Stimulated activated CD4-positive, alpha-beta T cell treated with anti-CD3 and anti-CD28 coated beads, Interleukin-1b, Interleukin-23, amount 100 ng/mL, for 1 hour (primary cell): ENCODE measurements around the gene ANK3.

Experiments used
- DNase-seq, 2 donors: peaks; one replicate each; pipeline ENCODE4 v3.0.0-alpha.2; 2020; ENCODE audit warnings: low read depth in 2 of 2

Gene ANK3

GRCh38 chr10:60343254-60343653 lies 46.4 kb downstream of the ANK3 start:
- no peak for DNase-seq

GRCh38 chr10:60341969-60342368 lies 47.7 kb downstream of the ANK3 start:
- no peak for DNase-seq

GRCh38 chr10:60340973-60341372 lies 48.7 kb downstream of the ANK3 start:
- no peak for DNase-seq

- no peak for DNase-seq
These were observed 49.9 kb downstream of the ANK3 start for GRCh38 chr10:60339757-60340156.

GRCh38 chr10:60338786-60339185 lies 50.9 kb downstream of the ANK3 start:
- DNase-seq = no peak

- no peak for DNase-seq
These were observed 51.6 kb downstream of the ANK3 start for GRCh38 chr10:60338002-60338564.

- no peak for DNase-seq
These were observed 52.6 kb downstream of the ANK3 start for GRCh38 chr10:60336901-60337630.

- no peak for DNase-seq
These were observed 54.0 kb downstream of the ANK3 start for GRCh38 chr10:60335708-60336107.

GRCh38 chr10:60334991-60335390 lies 54.7 kb downstream of the ANK3 start:
- no peak for DNase-seq

- no peak for DNase-seq
These were observed 57.3 kb downstream of the ANK3 start for GRCh38 chr10:60332371-60332770.

- no peak for DNase-seq
These were observed 57.8 kb downstream of the ANK3 start for GRCh38 chr10:60331886-60332285.

- DNase-seq = no peak
These were observed 66.5 kb downstream of the ANK3 start for GRCh38 chr10:60323162-60323561.

GRCh38 chr10:60320666-60321065 lies 69.0 kb downstream of the ANK3 start:
- DNase-seq = no peak

- DNase-seq = no peak
These were observed 73.6 kb downstream of the ANK3 start for GRCh38 chr10:60316029-60316428.

GRCh38 chr10:60315311-60315710 lies 74.4 kb downstream of the ANK3 start:
- no peak for DNase-seq

GRCh38 chr10:60314069-60314940 lies 75.4 kb downstream of the ANK3 start:
- DNase-seq = no peak

- no peak for DNase-seq
These were observed 76.1 kb downstream of the ANK3 start for GRCh38 chr10:60313589-60313952.

GRCh38 chr10:60312818-60313588 lies 76.7 kb downstream of the ANK3 start:
- DNase-seq = no peak

- no peak for DNase-seq
These were observed 77.9 kb downstream of the ANK3 start for GRCh38 chr10:60311821-60312220.

- no peak for DNase-seq
These were observed 78.9 kb downstream of the ANK3 start for GRCh38 chr10:60310740-60311139.

- no peak for DNase-seq
These were observed 79.8 kb downstream of the ANK3 start for GRCh38 chr10:60309891-60310290.

- no peak for DNase-seq
These were observed 80.3 kb downstream of the ANK3 start for GRCh38 chr10:60309371-60309770.
